Keratinocyte (primary cell): ENCODE results near the gene CYP4F22. TPM values are rescaled to one million over a fixed set of nuclear protein-coding genes. Genes with fewer than 3 reads are reported as not detected.

Experiments
- DNase-seq: peaks from one replicate; pipeline ENCODE4 v3.0.0-alpha.2; 2011; ENCODE audit warnings: low read depth, missing footprints, low spot score
- FAIRE-seq: peaks from 2 replicates; lab custom pipeline; 2011; peaks lifted over from hg19 to GRCh38; lab: Jason Lieb, UNC
- H2AFZ ChIP-seq: 2 replicates; pipeline ENCODE4 v1.6.0; 2012; ENCODE audit warnings: low read length, control low read depth, inconsistent platforms; ENCODE audit not compliant: control insufficient read depth
- H3K27ac ChIP-seq: 2 replicates; pipeline ENCODE4 v1.5.1; 2011; ENCODE audit warnings: low read length; ENCODE audit not compliant: control insufficient read depth, insufficient read depth
- H3K27me3 ChIP-seq: 3 replicates; pipeline ENCODE4 v1.6.0; 2011; ENCODE audit warnings: low read length; ENCODE audit not compliant: control insufficient read depth, insufficient read depth; ENCODE audit errors: extremely low read depth
- H3K36me3 ChIP-seq, 2 experiments: 2 replicates in 1 of 2; 3 replicates in 1 of 2; pipeline ENCODE4 v1.5.1; 2011; ENCODE audit warnings: low read length in 2 of 2, mild to moderate bottlenecking in 1 of 2; ENCODE audit not compliant: control insufficient read depth in 2 of 2, insufficient read depth in 2 of 2; ENCODE audit errors: extremely low read depth in 1 of 2
- H3K4me1 ChIP-seq: 3 replicates; pipeline ENCODE4 v1.5.1; 2011; ENCODE audit warnings: low read length; ENCODE audit not compliant: control insufficient read depth, insufficient read depth; ENCODE audit errors: extremely low read depth
- H3K4me2 ChIP-seq: 3 replicates; pipeline ENCODE4 v1.6.0; 2011; ENCODE audit warnings: low read depth, low read length; ENCODE audit not compliant: control insufficient read depth, insufficient read depth; ENCODE audit errors: extremely low read depth
- H3K4me3 ChIP-seq, 3 experiments: fragments of 200-600 bp in 1 of 3; sonication (generic) in 1 of 3; 2 replicates in 2 of 3; 3 replicates in 1 of 3; pipeline ENCODE4 v1.5.1; 2011 to 2016; ENCODE audit warnings: low read length in 3 of 3, mild to moderate bottlenecking in 3 of 3, control low read depth in 2 of 3, inconsistent platforms in 1 of 3, low read depth in 1 of 3, mixed read lengths in 1 of 3, mixed run types in 1 of 3, moderate library complexity in 1 of 3; ENCODE audit not compliant: control insufficient read depth in 2 of 3, insufficient read depth in 2 of 3; ENCODE audit errors: extremely low read depth in 1 of 3
- H3K79me2 ChIP-seq: 2 replicates; pipeline ENCODE4 v1.6.0; 2012; ENCODE audit warnings: low read length; ENCODE audit not compliant: control insufficient read depth, insufficient read depth
- H3K9ac ChIP-seq: 3 replicates; pipeline ENCODE4 v1.6.0; 2011; ENCODE audit warnings: low read length; ENCODE audit not compliant: control insufficient read depth, insufficient read depth; ENCODE audit errors: extremely low read depth
- H3K9me1 ChIP-seq: 3 replicates; pipeline ENCODE4 v1.6.0; 2011; ENCODE audit warnings: low read length; ENCODE audit not compliant: control insufficient read depth, insufficient read depth; ENCODE audit errors: extremely low read depth
- H3K9me3 ChIP-seq: 2 replicates; pipeline ENCODE4 v1.5.1; 2012; ENCODE audit warnings: low read depth, low read length; ENCODE audit not compliant: control insufficient read depth
- H4K20me1 ChIP-seq: 3 replicates; pipeline ENCODE4 v1.6.0; 2011; ENCODE audit warnings: low read length; ENCODE audit not compliant: control insufficient read depth, insufficient read depth; ENCODE audit errors: extremely low read depth
- CTCF ChIP-seq, 3 experiments: IDR thresholded peaks in 1 of 3; conservative IDR thresholded peaks in 1 of 3; optimal IDR thresholded peaks in 1 of 3; 2 replicates in 2 of 3; 3 replicates in 1 of 3; pipeline versions ENCODE3 to v1.5.1; 2011; ENCODE audit warnings: low read length in 3 of 3, mild to moderate bottlenecking in 3 of 3, moderate library complexity in 2 of 3, control low read depth in 1 of 3, inconsistent platforms in 1 of 3; ENCODE audit not compliant: insufficient read depth in 2 of 3; ENCODE audit errors: extremely low read depth in 1 of 3
- EZH2 ChIP-seq: IDR thresholded peaks from one replicate; pipeline ENCODE4 v1.6.1; 2012; ENCODE audit warnings: inconsistent platforms, mild to moderate bottlenecking, low read length, moderate library complexity
- dilution Hi-C: fragments of 300-500 bp; cut with MboI; formaldehyde crosslinking; loops from one replicate; pipeline ENCODE4 v1.7.0; 2020; ENCODE audit warnings: low sequenced_read_pairs; ENCODE audit not compliant: extremely low pct_ligation_motif_present
- polyA plus RNA-seq, 5 experiments: library from polyadenylated mRNA; depleted of rRNA in 3 of 5; stranded (reverse) in 3 of 5; stranded (forward) in 1 of 5; unstranded in 1 of 5; fragments of >200 nt; gene quantifications; 1 replicate in 1 of 5; 2 replicates in 3 of 5; 3 replicates in 1 of 5; pipeline versions ENCODE4 v1.2.1 to v1.2.3, GENCODE V29; 2011 to 2012; ENCODE audit warnings: missing spikeins in 2 of 5, low read depth in 1 of 5, low replicate concordance in 1 of 5

Gene CYP4F22
- polyA plus RNA-seq, 1 donor (not counting 4 experiments of a cell fraction or from before 2014, with no cell fraction given), result 0.43 TPM

- no peak overlapping the region for H3K9ac ChIP-seq
- dilution Hi-C loops, result no loop called here
- H4K20me1 ChIP-seq, result no peaks in the 10 kb centered on the region
These were observed 36.6 kb downstream of the CYP4F22 start for GRCh38 chr19:15544970-15545369.

GRCh38 chr19:15548648-15549047, 40.3 kb downstream of the CYP4F22 start:
- dilution Hi-C loops, result no loop called here
- Histone ChIP-seq H4K20me1 (no peaks in the 10 kb centered on the region), H3K4me2 (no peak overlapping the region), H3K9me3 (no peaks in the 10 kb centered on the region), H3K36me3 (no peaks in the 10 kb centered on the region), H3K27me3 (peaks cover 16% of the 10 kb centered on the region), H3K27ac (no peak overlapping the region), H3K4me1 (no peaks in the 10 kb centered on the region), H3K79me2 (no peaks in the 10 kb centered on the region), H3K9ac (no peak overlapping the region), H3K4me3 (no peak overlapping the region), H3K9me1 (no peaks in the 10 kb centered on the region), H2AFZ (no peak overlapping the region)
- no peak for FAIRE-seq
- DNase-seq, result no peak
- TF ChIP-seq EZH2 (no peak), CTCF (optimal IDR thresholded peaks at IDR 0.05 in 1 of 3, IDR thresholded peaks at IDR 0.05 in 1 of 3, conservative IDR thresholded peaks at IDR 0.05 in 1 of 3; ENCODE audit: extremely low read depth in 1 of 3, insufficient read depth in 2 of 3, low read length in 3 of 3) (no peak)

More at GRCh38 chr19:15544970-15545369, 36.6 kb downstream of the CYP4F22 start:
- Histone ChIP-seq H3K4me1 (no peaks in the 10 kb centered on the region), H3K4me2 (no peak overlapping the region), H3K36me3 (no peaks in the 10 kb centered on the region), H3K9me3 (no peaks in the 10 kb centered on the region), H3K79me2 (no peaks in the 10 kb centered on the region), H2AFZ (no peak overlapping the region), H3K27ac (no peak overlapping the region), H3K4me3 (no peak overlapping the region), H3K27me3 (no peaks in the 10 kb centered on the region), H3K9me1 (no peaks in the 10 kb centered on the region)
- FAIRE-seq, result no peak
- TF ChIP-seq EZH2, result no peak
- TF ChIP-seq CTCF (optimal IDR thresholded peaks at IDR 0.05 in 1 of 3, IDR thresholded peaks at IDR 0.05 in 1 of 3, conservative IDR thresholded peaks at IDR 0.05 in 1 of 3; ENCODE audit: extremely low read depth in 1 of 3, insufficient read depth in 2 of 3, low read length in 3 of 3), result no peak
- DNase-seq, result no peak
